SW480 (cell line): ENCODE results near the gene SV2A.
"Not testable (repeated sequence)": the region's sequence is repeated elsewhere in the genome, so short reads cannot be mapped to it uniquely, and the experiment has no call there.

Experiments used
- DNase-seq: peaks from one replicate; pipeline ENCODE4 v3.0.0-alpha.2; 2016; ENCODE audit warnings: low spot score

SV2A gene, protein sequence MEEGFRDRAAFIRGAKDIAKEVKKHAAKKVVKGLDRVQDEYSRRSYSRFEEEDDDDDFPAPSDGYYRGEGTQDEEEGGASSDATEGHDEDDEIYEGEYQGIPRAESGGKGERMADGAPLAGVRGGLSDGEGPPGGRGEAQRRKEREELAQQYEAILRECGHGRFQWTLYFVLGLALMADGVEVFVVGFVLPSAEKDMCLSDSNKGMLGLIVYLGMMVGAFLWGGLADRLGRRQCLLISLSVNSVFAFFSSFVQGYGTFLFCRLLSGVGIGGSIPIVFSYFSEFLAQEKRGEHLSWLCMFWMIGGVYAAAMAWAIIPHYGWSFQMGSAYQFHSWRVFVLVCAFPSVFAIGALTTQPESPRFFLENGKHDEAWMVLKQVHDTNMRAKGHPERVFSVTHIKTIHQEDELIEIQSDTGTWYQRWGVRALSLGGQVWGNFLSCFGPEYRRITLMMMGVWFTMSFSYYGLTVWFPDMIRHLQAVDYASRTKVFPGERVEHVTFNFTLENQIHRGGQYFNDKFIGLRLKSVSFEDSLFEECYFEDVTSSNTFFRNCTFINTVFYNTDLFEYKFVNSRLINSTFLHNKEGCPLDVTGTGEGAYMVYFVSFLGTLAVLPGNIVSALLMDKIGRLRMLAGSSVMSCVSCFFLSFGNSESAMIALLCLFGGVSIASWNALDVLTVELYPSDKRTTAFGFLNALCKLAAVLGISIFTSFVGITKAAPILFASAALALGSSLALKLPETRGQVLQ

DNA sequence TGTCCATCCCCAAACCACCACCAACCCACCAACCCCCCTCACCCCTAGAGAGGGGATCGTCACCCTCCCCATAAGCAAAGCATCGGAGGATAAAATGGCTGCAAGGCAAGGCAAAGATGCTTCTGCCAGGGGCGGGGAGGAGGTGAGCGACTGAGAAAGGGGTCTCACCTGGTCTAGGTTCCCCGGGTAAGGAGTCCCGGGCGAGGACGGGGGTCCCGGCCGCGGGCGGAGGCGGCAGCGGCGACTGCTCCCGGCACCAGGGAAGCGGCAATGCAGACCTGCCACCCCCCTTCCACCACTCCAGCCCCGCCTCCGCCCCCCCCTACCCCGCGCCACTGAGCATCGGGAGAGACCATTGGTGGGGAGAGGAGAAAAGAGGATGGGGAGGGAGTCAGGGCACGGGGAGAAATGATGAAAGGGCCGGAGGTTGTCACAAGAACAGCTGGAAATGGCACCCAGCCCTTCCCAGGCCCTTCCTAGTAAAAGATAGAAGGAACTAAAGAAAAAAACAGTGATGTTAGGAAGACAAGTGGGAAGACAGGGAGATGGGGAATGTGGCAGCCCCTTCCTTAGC is at the start of gene SV2A:
TSS of gene SV2A (minus strand) at position 274 of the 574 bp plus-strand sequence. CDS start 4,004 bp downstream, outside the sequence.
- peak; percentile 18 for DNase-seq

- no peak for DNase-seq
Measured at GRCh38 chr1:149967041-149967440, 49.4 kb upstream of the SV2A start.

DNA sequence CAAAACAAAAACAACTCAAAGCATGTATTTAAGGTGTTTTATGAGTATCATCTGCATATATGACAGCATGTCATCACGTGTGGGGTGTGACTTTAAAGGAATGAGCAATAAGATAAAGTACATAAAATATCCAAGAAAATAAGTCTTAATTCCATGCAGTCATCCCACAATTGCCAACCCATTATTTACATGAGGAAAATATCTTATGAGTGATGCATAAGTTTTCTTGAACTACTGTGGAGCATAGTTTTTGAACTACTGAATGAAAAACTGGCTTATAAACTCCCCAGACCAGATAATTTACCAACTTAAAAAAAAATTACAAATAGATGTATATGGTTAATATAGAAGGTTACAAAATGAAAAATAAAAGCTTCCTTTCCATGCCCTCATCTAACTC is 48.8 kb upstream of the SV2A start:
- no peak for DNase-seq

DNA sequence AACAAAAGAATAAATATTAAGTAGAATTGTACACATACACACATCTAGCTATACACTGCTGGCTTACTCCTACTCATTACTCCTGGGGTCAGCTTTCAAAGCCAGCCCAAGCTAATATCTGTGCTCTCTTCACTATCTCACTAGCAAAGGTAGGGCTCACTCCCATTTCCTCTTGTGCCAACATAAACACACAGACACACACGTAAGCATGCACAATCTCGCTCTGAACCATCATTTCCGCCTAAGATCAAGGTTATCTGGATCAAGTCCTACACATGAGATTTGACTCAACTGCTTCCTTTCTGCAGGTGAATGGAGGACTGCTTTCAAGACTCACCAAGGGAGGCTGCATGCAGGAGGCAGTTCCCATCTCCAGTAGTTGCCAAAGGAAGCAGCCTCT is 47.8 kb upstream of the SV2A start:
- no peak for DNase-seq

- no peak for DNase-seq
Measured at GRCh38 chr1:149963358-149963757, 45.7 kb upstream of the SV2A start.

- no peak for DNase-seq
Measured at GRCh38 chr1:149962736-149963135, 45.1 kb upstream of the SV2A start.

DNA sequence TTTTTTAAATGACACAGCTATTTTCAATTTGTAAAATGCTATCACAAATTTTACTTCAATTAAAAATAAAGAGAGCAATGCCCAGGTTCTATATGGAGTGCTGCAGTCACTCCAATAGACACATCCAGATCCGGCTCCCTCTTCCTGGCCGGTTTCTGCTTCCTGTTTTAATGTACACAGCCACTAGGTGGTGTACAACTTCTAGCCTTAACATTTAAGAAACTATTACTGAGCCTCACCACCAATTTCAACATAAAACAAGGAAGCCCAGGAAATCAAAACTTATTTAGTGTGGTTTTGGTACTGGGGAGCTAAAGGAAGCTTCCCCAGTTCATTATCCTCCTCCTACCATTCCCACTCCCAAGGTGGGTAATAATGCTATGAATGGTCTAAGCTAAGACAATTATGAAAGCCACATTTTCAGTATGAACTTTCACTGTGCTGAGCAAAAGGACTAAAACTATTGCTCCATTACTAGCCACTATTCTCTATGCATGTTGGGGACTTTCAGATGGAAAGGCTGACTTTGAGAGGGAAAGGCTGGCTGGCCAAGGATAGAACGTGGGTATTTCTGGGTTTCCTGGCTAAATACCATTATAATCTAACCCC is 44.5 kb upstream of the SV2A start:
- DNase-seq, result peak; percentile 71

DNA sequence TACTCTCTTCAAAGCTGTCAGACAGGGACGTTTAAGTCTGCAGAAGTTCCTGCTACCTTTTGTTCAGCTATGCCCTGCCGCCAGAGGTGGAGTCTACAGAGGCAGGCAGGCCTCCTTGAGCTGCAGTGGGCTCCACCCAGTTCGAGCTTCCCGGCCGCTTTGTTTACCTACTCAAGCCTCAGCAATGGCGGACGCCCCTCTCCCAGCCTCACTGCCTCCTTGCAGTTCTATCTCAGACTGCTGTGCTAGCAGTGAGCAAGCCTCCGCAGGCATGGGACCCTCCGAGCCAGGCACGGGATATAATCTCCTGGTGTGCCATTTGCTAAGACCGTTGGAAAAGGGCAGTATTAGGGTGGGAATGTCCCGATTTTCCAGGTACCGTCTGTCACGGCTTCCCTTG is 39.9 kb upstream of the SV2A start:
- not testable (repeated sequence) for DNase-seq

- no peak for DNase-seq
Measured at GRCh38 chr1:149949911-149950310, 32.3 kb upstream of the SV2A start.

DNA sequence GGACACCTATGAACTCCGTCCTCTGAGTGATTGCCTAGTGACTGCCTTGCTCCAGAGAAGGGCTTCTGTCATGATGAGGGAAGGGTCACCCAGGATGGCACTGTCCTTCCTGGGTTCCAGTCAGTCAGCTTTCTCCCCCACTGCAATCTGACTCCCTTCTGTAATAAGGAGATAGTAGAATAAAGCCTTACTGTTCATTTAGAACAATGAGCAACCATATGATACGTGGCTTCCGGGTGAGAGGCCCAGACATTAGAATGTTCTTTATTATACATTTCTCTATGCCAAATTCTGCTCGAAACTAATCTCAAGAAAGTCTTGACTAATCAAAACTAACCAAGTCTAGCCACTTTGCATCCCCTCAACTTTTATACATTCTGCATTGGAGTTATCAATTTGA is 27.6 kb upstream of the SV2A start:
- DNase-seq, result no peak

GRCh38 chr1:149942885-149943284 is 25.2 kb upstream of the SV2A start:
- no peak for DNase-seq

DNA sequence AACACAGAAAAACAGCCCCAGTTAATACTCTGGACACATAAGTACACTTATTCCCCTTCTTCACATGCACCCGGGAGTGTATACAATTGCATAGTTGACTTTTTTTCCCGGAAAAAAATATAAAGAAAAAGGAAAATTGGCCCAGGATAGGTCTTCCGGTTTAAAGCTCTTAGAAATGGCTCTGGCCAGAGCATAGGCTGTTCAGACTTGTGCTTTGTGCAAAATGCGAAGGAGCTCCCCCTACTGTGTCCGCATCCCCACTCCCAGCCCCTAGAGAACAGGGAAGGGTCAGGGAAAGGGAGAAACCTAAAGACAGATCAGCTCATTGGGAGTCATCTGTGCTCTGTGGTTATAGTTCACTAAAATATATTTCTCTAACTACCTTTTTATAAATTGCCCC is 24.6 kb upstream of the SV2A start:
- DNase-seq, result no peak

GRCh38 chr1:149940427-149940826 is 22.8 kb upstream of the SV2A start:
- DNase-seq, result no peak

GRCh38 chr1:149938668-149939003 is 21.0 kb upstream of the SV2A start:
- not testable (repeated sequence) for DNase-seq

GRCh38 chr1:149937759-149938158 is 20.1 kb upstream of the SV2A start:
- DNase-seq, result no peak

DNA sequence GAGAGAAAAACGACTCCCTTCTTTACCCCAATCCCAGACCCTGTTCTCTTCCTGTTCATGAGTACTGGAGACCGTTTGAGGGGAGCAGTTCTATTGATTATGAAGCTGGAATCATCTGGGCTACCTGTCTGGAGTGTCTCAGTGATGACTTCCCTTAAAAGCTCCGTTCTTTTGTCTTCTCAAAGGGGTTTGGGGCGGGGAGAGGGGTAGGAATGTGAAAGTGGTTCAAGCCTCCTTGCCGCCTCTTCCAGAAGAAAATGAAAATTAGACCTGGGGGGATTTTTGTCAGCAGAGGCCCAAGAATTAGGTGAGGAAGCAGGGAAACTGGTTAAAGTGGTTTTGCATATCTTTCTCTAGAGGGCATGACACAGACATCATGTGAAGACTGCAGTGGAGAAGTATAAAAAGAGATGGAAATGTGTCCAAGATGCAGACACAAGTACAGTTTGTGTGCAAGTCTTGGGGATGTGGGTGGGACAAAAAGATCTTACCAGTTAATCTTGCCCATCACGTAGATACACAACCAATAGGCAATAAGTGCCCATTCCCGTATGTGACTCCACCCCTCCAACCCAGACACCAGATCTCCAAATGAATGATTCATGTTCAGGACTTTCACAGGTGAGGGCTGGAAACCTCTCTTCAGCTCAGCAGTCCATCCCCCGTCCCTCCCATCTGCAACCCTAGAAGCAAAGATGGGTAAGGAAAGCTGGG is 19.5 kb upstream of the SV2A start:
- DNase-seq, result peak; percentile 84

- no peak for DNase-seq
Measured at GRCh38 chr1:149936170-149936991, 18.7 kb upstream of the SV2A start, which contains the start of gene MTMR11. Gene MTMR11, minus strand, starts transcription at chr1:149936879. Its CDS starts 232 bp downstream, at chr1:149936647.

- no peak for DNase-seq
Measured at GRCh38 chr1:149934356-149934755, 16.7 kb upstream of the SV2A start.

DNA sequence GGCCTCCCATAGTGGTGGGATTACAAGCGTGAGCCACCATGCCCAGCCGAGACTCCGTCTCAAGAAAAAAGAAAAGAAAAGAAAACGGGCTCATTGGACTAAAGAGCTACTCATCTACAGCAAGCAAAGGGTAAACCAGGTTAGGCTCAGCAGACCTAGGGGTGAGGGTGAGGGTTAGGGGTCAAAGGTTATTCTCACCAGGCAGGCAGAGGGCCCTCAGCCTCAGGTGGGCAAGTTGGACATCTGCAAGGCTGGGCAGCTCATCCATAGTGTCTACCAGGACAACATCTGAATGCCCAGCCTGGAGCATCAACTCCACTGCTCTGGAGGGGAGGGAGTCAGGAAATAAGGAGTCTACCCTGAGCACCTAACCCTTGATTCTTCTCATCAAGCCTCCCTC is 15.6 kb upstream of the SV2A start:
- DNase-seq, result no peak

DNA sequence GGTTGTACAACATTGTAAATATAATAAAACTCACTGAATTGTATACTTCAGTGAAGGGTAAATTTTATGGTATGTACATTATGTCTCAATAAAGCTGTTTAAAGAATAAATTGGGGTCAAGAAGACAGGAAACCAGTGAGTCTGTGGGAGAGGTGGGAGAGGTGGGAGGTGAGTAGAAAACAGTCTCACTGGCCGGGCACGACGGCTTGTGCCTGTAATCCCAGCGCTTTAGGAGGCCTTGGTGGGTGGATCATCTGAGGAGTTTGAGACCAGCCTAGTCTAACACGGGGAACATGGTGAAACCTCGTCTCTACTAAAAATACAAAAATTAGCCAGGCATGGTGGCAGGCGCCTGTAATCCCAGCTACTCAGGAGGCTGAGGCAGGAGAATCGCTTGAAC is 14.8 kb upstream of the SV2A start:
- no peak for DNase-seq

- DNase-seq, result no peak
Measured at GRCh38 chr1:149931212-149931790, 13.7 kb upstream of the SV2A start.
